ENCODE data around the gene ANKS1B.
"Not testable (repeated sequence)": the region's sequence is repeated elsewhere in the genome, so short reads cannot be mapped to it uniquely, and the experiment has no call there.

The ANKS1B gene

DNA sequence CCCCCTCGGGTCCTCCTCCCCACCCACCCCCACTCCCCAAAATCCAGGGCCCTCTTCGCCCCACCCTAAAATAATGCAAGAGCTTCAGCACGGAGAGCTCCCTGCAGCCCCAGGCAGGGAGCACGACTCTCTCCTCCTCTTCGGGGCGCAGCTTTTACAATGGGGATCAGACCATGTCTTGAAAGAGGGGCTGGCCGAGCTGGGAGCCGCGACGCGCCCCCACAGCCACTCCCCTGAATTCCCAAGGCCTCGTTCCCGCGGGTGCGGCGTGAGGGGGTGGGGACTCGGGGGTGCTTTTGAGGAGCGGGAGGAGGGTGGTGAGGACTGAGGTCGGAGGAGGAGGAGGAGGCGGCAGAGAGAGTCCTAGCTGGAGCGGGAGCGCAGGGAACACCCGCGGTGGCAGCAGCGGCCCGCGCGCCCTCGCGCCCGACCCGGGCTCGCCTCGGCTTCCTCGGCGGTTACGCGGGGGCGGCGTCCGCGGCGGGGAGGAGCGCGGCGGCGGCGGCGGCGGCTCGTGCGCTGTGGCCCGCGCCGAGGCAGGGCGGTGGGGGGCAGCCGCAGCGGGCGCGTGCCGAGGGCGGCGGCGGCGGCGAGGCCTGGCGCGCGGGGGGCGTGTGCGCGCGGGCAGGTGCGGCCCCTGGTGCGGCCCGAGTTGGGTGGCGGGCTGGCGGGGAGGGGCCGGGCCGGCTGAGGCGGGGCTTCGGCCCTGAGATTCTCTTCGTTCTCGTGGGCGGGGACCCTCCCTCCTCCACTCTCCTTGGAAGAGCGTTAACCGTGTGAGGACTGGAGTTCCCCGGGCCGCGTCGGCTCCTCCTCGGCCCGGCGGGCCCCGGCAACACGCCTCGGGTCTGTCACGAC is at the start of gene ANKS1B:
Gene ANKS1B (minus strand): TSS at position 666 of the 858 bp plus-strand sequence. CDS start 699 bp downstream, outside the sequence.
- no peak for DNase-seq

DNA sequence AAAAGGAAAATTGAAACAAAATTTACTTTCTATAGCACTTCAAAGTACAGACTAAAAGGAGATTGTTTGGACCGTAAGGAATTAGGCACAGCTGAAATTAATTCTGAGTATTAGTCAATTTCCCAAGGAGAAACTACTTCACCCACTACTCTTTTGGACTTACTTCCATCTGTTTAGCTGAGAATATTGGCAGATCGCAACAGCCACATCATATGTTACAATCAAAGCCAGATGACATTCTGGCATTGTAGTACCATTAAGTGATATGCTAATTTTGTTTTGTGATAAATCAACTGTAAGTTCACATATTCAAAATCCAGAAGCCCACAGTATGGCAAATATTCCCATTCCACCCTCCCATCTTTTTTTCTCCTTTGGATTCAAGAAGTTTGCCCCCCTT is 47.1 kb upstream of the ANKS1B start:
- DNase-seq: no peak

DNA sequence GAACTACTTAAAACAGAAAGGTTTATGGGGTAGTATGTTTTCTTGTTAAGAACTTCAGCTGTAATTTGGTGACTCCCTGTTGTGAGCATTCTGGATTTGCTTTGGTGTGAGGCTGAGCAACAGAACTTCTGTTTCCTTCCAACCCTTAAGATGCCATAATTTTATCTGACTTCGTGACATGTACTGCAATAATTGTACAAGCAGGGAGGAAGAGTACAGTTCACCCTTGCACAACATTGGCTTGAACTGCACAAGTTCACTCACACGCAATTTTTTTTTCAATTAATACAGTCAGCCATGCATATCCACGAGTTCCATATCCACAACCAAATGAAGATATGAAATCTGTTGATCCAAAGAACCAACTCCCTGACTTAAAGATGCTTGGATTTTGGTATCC is 42.9 kb upstream of the ANKS1B start:
- no peak for DNase-seq

DNA sequence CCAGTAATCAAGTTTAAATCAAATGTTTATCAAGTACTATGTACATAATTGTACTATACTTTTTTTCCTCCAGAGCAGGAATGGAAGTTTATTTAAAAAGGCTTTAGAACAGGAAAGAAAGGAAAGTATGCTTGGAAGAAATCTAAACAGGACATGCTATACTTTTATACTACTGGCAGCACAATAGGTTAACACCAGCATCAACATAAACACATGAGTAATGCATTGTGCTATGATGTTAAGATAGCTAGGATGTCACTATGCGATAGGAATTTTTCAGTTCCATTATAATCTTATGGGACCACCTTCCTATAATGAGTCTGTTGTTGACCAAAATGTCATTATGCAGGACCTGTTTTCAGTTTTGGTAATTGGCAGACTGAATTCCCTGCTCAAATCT is 41.5 kb upstream of the ANKS1B start:
- no peak for DNase-seq

DNA sequence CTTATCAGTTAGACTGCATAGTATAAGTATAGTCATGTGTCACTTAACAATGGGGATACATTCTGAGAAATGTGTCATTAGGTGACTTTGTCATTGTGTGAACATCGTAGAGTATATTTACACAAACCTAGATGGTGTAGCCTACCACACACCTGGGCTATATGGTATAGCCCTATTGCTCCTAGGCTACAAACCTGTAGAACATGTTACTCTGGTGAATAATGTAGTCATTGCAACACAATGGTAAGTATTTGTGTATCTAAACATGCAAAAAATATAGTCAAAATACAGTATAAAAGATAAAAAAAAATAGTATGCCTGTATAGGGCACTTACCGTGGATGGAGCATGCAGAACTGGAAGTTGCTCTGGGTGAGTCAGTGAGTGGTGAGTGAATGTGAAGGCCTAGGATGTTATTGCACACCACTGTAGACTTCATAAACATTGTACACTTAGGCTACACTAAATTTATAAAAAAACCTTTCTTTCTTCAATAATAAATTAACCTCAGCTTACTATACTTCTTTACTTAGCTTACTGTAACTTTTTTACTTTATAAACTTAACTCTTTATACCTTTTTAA is 40.3 kb upstream of the ANKS1B start:
- no peak for DNase-seq

DNA sequence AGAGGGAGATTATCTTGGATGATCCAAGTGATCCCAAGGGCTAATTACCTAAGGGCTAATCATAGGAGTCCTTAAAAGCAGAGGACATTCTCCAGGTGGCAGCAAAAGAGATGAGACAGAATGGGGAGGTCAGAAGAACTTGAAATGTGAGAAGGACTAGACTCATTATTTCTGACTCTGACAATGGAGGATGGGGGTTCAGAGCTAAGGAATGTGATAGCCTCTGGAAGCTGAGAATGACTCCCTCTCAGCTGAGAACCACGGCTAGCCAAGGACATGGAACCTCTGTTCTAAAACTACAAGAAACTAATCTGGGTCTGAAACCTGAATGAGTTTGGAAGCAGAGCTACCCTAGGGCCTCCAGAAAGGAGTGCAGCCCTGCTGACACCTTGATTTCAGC is 35.6 kb upstream of the ANKS1B start:
- no peak for DNase-seq

DNA sequence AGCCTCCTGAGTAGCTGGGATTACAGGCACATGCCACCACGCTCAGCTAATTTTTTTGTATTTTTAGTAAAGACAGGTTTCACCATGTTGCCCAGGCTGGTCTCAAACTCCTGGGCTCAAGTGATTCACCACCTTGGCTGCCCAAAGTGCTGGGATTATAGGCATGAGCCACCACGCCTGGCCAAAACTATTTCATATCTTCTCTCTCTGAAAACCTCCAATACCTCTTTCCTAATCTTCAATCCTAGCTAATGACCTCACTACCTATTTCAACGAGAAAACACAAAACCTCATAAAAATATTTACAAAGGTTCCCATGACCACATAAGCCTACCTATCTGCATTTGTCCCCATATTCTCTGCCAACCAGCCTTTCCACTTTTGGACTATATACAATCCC is 32.3 kb upstream of the ANKS1B start:
- DNase-seq: no peak

DNA sequence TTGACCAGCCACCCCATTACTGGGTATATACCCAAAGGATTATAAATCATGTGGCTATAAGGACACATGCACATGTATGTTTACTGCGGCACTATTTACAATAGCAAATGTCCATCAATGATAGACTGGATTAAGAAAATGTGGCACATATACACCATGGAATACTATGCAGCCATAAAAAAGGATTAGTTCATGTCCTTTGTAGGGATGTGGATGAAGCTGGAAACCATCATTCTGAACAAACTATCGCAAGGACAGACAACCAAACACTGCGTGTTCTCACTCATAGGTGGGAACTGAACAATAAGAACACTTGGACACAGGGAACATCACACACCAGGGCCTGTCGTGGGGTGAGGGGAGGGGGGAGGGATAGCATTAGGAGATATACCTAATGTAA is 31.6 kb upstream of the ANKS1B start:
- DNase-seq: not testable (repeated sequence)

DNA sequence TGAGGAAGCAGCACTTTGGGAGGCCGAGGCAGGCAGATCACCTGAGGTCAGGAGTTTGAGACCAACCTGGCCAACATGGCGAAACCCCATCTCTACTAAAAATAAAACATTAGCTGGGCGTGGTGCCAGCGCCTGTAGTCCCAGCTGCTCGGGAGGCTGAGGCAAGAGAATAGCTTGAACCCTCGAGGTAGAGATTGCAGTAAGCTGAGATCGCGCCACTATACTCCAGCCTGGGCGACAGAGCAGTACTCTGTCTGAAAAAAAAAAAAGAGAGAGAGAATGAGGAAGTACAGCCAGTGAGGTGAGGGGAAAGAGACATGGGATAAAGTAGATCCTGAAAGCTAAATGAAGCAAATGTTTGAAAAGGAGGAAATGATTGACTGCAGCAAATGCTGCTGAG is 21.1 kb upstream of the ANKS1B start:
- not testable (repeated sequence) for DNase-seq

DNA sequence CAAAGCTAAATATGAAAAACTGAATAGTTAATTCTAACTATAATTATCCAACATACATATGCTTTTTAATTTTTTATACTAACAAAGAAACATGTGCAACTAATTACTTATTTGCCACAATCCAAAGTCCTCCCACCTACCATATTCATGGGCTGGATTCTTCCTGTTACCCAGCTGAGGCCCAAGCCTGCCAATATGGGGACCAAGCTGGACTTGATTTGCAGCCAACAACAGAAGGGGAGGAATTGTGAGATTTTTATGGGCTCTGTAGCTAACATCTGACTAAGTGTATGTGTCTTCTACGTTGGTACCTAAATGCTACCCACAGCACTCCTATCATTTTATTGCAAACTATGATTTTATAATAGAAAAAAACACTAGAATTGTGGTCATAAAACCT is 13.1 kb upstream of the ANKS1B start:
- DNase-seq: no peak

DNA sequence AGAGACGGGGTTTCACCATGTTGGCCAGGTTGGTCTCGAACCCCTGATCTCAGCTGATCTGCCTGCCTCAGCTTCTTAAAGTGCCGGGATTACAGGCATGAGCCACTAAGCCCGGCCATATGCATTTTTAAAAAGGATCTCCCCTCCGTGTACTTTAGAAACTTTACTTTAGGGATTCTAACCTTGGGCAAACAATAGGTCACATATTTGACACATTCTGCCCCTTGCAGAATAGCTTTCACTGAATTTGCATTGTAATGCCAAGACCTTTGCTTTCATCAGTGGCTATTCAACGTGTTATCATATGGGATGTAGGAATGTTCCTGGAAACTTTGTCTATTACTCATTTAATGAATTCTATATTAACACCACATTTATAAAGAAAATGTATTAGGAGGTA is 11.4 kb upstream of the ANKS1B start:
- DNase-seq: no peak

DNA sequence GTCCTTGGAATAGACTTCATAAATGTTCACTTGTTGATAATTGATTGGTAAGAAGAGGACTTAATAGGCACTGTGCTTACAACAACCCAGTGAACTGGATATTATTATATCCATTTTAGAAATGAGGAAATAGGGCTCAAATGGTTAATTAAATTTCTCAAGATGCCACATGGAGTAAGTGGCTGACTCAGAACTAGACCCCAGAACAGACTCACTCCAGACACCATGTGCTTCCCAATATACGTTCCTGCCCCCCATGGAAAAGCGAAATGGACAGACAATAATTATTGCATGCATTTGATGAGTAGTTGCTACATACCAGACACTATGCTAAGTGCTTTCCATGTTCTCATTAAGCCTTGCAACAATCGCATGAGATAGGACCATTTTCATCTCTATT is 895 bp upstream of the ANKS1B start:
- no peak for DNase-seq

DNA sequence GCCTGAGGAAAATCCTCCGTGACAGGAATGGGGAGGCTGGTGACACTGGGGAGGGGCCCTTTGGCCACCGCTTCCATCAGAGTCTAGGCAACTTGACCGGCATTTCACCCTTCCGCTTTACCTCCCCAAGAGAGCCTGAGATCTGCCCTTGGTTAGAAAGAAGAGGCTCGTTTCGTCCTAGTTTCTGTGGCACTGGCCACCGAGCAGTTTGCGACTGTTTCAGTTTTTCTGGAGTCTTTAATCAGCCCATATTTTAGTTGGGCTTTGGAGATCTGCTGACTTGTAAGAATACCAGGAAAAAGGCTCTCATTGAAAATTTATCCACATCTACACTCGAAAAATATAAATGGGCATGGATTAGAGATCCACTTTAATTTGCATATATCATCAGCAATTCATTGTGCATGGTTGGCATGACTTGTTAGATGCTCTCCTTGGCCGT is 414 bp upstream of the ANKS1B start:
- DNase-seq: no peak

DNA sequence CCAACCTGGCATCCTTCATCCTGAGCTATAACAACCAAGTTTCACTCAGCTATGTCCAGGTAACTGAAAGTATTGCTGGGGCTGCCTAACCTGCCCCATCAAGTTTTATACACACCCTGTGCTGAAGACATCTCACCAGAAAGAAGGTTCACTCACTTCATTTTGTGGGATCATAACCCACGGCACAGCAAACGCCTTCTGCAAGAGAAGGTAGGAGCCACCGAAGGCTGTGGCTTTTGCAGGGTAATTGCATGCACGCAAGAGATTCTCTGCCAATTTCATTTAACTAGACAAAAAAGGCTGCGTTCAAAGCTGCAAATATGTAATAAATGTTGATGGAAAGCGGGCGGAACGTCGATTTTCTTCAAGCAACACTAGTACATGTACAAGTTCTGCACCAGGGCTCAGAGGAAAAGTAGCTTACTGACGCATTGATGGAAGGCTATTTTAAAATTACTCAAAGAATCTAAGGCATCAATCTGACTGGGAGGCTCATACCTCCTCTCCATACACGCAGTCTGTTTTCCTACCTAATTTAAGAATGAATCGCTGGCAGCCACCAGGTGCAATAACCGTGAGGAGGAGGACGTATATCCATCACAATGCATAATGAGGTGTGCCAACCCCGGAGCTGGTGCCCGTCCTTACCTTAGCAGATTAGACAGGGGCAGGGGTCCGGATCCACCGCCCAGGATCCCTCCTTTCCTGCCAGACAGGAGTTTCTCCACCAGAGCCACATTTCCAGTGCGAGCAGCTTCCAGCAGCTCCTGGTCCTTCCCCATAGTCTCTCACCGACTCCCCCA is 1.1 kb downstream of the ANKS1B start:
- no peak for DNase-seq

DNA sequence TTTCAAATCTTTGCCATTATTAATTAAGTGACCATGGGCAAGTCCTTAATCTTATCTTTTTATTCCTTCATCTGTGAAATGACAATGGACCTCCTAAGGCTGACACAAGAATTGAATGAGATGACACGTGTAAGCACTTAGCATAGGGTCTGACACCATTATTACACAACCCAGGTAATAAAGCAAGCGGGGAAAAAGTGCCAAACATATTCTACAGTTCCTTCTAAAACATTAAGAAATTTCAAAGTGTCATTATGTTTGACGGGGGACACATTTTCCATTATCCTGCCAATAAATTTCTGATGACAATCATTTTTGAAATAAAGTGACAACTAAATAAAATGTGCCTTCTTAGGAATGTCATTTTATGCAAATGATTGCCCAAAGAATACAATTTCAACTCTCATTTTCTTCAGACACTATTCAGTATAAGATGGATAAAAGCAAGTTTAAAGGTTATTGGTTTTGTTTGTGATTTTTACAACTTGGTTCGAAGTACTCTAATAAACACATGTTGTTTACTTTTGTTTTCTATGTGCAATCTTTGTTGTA is 3.0 kb downstream of the ANKS1B start:
- no peak for DNase-seq

DNA sequence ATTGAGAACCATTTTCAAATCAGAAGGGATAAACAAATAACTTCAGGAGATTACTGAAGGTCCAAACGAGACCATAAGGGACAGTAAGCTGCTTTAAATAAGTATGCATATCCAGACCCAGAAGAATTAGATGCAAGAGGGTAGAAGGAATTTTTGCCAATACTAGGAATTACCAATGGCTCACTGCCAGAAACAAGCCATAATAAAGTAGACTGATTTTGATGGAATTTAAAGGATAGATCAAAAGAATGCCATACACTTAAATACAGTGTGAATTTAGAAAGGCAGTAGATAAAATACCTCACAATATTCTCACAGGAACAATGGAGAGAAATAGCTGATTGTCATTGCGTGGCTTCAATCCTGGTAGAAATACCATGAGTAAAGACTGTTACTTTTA is 5.3 kb downstream of the ANKS1B start:
- no peak for DNase-seq

DNA sequence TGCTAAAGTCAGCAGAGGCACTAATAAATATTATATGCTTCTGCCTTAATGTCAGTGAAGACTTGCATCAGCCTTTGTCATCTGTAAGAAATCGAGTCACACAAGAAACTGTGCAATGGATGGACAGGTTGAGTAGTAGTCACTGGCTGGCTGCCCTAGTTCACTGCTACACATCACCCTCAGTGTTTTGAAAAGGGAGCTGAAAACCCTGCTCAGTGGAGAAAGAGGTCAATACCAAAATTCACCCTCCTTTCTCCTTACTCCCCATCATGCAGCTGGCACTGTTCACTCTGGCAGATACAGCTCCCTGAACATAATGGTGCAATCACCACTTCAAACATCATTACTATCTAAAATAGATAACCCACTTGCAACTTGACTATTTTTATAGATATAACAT is 6.6 kb downstream of the ANKS1B start:
- DNase-seq: no peak

DNA sequence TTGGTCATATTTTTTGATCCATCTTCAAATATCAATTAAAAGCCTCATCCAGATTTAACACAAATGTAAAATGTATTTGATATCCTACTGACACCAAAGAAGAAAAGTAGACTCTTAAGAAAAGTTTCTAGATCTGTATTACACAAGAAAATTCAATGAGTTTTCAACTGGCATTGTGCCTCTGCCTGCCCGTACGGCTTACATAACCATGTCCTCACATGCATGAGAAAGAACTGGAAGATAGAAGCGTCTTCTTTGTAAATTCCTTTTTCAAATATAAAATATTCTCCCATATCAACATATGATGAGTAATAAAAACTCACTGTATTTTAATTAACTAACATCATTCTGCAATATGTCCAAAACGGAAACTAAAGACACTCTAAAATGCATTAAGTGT is 7.2 kb downstream of the ANKS1B start:
- no peak for DNase-seq

DNA sequence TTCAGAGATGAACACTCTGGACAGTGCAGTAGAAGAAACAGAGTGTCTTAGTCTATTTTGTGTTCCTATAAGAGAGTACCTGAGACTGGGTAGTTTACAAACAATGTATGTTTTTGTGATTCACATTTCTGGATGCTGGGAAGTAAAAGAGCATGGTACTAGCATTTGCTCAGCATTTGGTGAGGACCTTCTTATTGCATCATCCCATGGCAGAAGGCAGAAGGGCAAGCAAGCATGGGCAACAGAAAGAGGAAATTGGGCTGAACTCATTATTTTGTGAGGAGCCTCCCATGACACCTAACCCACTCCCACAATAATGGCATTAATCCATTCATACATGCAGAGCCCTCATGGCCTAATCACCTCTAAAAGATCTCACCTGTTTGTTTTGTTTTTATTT is 8.0 kb downstream of the ANKS1B start:
- no peak for DNase-seq

DNA sequence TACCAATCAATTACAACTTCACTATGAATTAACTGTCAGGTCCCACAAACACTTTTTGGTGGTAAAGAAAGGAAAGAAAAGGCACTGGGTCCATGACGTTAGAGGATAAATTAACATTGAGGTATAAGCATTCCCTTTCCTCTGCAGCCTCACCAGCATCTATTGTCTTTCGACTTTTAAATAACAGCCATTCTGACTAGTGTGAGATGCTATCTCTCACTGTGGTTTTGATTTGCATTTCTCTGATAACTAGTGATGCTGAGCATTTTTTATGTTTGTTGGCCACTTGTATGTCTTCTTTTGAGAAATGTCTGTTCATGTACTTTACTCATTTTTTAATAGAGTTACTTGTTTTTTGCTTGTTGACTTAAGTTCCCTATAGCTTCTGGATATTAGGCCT is 9.4 kb downstream of the ANKS1B start:
- DNase-seq: no peak

DNA sequence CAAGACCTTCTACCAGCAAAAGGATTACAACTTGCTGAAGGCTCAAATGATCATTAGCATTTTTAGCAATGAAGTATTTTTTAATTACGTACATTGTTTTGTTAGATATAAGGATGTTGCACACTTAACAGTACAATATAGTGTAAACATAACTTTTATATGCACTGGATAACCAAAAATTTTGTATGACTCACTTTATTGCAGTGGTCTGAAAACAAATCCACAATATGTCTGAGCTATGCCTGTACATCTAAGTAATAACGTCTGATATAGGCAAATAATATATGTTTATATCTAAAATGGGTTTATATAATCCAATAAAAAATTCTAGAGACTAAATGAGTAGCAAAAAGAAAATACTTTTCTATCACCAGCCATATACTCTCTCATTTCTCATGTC is 10.6 kb downstream of the ANKS1B start:
- DNase-seq: no peak

DNA sequence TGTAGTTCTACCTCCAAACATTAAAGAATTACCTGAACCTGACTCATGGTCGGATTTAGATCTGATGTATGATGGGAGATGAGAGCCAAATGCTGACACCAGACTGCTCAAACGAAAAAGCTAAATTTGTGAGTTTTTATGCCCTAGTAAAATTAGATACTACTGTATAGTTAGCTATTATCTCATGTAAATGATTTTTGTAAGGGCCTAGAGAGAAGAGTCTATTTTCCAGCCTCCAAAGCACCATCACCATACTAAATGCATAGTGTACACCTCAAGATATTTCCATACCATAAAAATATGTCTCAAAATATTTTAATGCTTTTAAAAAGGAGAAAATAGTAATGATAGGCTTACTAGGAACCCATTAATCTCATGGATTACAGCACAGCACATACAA is 18.3 kb downstream of the ANKS1B start:
- DNase-seq: no peak

DNA sequence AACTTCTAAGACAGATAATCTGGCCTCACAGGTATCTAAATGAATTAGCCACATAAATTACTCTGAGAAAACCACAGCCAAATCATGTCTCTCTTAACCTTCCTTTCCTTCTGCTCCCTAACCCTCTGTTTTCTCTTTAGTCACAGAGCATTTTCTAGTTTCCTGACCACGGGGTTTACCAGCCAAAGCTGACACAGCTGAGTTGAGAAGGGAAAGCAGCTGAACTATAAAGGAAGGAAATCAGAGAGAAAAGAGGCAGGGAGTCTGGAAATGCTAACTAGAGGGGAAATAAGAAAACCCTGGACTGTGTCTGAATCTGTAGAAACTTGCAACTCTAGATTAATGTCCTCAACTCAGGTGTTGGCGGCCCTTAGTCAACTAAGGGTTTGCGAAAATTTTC is 24.4 kb downstream of the ANKS1B start:
- no peak for DNase-seq

Data from activated CD4-positive, CD25-positive, alpha-beta regulatory T cell treated with anti-CD3 and anti-CD28 coated beads, Interleukin-2, amount 50 U/mL, for 72 hours (primary cell).